K562 (cell line): Measurements from ENCODE around the gene UQCR11. TPM values are rescaled to one million over a fixed set of nuclear protein-coding genes. Genes with fewer than 3 reads are reported as not detected.
A peak's percentile ranks its signal among the peaks of the same experiment; 100 is the strongest.

ENCODE experiments used
- ATAC-seq: fragments of 200-7000 bp; cut with Tn5 transposase; 3 replicates; pipeline ENCODE4 v1.9.1; 2020; ENCODE audit warnings: moderate library complexity
- BruUV-seq: library from RNA; stranded (reverse); fragments of 400-500 nt; replicated peaks from 2 replicates; lab custom pipeline; 2021; lab: Mats Ljungman, UMichigan
- CTCF ChIA-PET: fragments of 300-600 bp; formaldehyde crosslinking; extraction: SDS; loops from one replicate; lab custom pipeline; 2021; ENCODE audit warnings: low intra/inter-chr PET ratio; lab: Yijun Ruan, JAX
- POLR2A ChIA-PET: fragments of 300-600, 350-650 bp; sonication (Branson Sonifier 250); formaldehyde crosslinking; extraction: SDS; loops from one replicate; lab custom pipeline; 2021; ENCODE audit warnings: antibody characterized with exemption, inconsistent platforms; lab: Yijun Ruan, JAX
- DNase-seq, 4 experiments: peaks; one replicate each; pipeline versions ENCODE4 v3.0.0 to v3.0.0-alpha.2; 2011 to 2018; ENCODE audit warnings: low spot score in 3 of 4, mixed read lengths in 3 of 4; ENCODE audit errors: extremely low read depth in 1 of 4
- FAIRE-seq: peaks from 2 replicates; lab custom pipeline; 2011; peaks lifted over from hg19 to GRCh38; lab: Jason Lieb, UNC
- H2AFZ ChIP-seq: 2 replicates; pipeline ENCODE4 v1.6.0; 2011; ENCODE audit warnings: low read depth, low read length, control low read depth, inconsistent platforms
- H3K27ac ChIP-seq: fragments of 200-600 bp; 3 replicates; pipeline ENCODE4 v1.8.0; 2011; ENCODE audit warnings: low read depth, mild to moderate bottlenecking, control low read depth, inconsistent platforms, low read length, moderate library complexity, mixed read lengths; ENCODE audit errors: extremely low read depth
- H3K27me3 ChIP-seq, 2 experiments: fragments of 300-600 bp in 1 of 2; 2 replicates in 1 of 2; 3 replicates in 1 of 2; pipeline versions ENCODE4 v1.6.0 to v1.8.0; 2011; ENCODE audit warnings: inconsistent platforms in 2 of 2, low read length in 2 of 2, mild to moderate bottlenecking in 1 of 2, mixed read lengths in 1 of 2, moderate library complexity in 1 of 2; ENCODE audit not compliant: control insufficient read depth in 2 of 2, insufficient read depth in 2 of 2
- H3K36me3 ChIP-seq: fragments of 300-600 bp; 3 replicates; pipeline ENCODE4 v1.8.0; 2011; ENCODE audit warnings: mild to moderate bottlenecking, low read length, inconsistent platforms; ENCODE audit not compliant: control insufficient read depth, insufficient read depth
- H3K4me1 ChIP-seq, 2 experiments: fragments of 200-600 bp in 1 of 2; replicated peaks in 1 of 2; 2 replicates in 1 of 2; 3 replicates in 1 of 2; pipeline versions ENCODE4 v1.5.1 to v1.8.0; 2011; ENCODE audit warnings: inconsistent platforms in 2 of 2, low read length in 2 of 2, mild to moderate bottlenecking in 1 of 2, mixed read lengths in 1 of 2, moderate library complexity in 1 of 2; ENCODE audit not compliant: control insufficient read depth in 2 of 2, insufficient read depth in 2 of 2
- H3K4me2 ChIP-seq: 2 replicates; pipeline ENCODE4 v1.6.1; 2011; ENCODE audit warnings: low read length, control low read depth, inconsistent platforms, mixed read lengths; ENCODE audit not compliant: insufficient read depth
- H3K4me3 ChIP-seq: fragments of 200-600 bp; sonication (generic), shearing (Covaris generic); 2 replicates; pipeline ENCODE4 v1.5.1; 2016; ENCODE audit warnings: control low read depth, inconsistent platforms
- H3K79me2 ChIP-seq: fragments of 200-600 bp; 3 replicates; pipeline ENCODE4 v1.8.0; 2011; ENCODE audit warnings: low read length, inconsistent platforms; ENCODE audit not compliant: control insufficient read depth, insufficient read depth
- H3K9ac ChIP-seq, 2 experiments: 2 replicates each; pipeline versions ENCODE4 v1.6.0 to v1.6.1; 2011; ENCODE audit warnings: low read depth in 2 of 2, low read length in 2 of 2, control low read depth in 1 of 2, inconsistent platforms in 1 of 2, mild to moderate bottlenecking in 1 of 2, mixed read lengths in 1 of 2; ENCODE audit not compliant: insufficient read depth in 1 of 2
- H3K9me1 ChIP-seq: one replicate; pipeline ENCODE4 v1.6.0; 2011; ENCODE audit warnings: inconsistent platforms, mild to moderate bottlenecking, low read length, moderate library complexity; ENCODE audit not compliant: control insufficient read depth, insufficient read depth
- H3K9me3 ChIP-seq: replicated peaks from 2 replicates; pipeline ENCODE4 v1.5.1; 2011; ENCODE audit warnings: low read depth, low read length, inconsistent platforms; ENCODE audit not compliant: control insufficient read depth, insufficient read depth
- H4K20me1 ChIP-seq: replicated peaks from 2 replicates; pipeline ENCODE4 v1.6.1; 2011; ENCODE audit warnings: low read length, inconsistent platforms, mixed read lengths; ENCODE audit not compliant: control insufficient read depth, insufficient read depth
- NCOA1 ChIP-seq: fragments of 450-650 bp; IDR thresholded peaks from 2 replicates; pipeline ENCODE4 v1.6.1; 2016; ENCODE audit warnings: low read depth
- NFE2L1 ChIP-seq: fragments of 450-650 bp; IDR thresholded peaks from 2 replicates; pipeline ENCODE4 v1.6.1; 2016; ENCODE audit warnings: missing genetic modification characterization, low read depth, mild to moderate bottlenecking, missing compliant biosample characterization, moderate library complexity, borderline replicate concordance
- RBM22 ChIP-seq: fragments of 200-400 bp; formaldehyde crosslinking; IDR thresholded peaks from 2 replicates; pipeline ENCODE4 v1.6.1; 2018; ENCODE audit warnings: low read length, low read depth; ENCODE audit not compliant: poor library complexity, severe bottlenecking
- TAL1 ChIP-seq: fragments of 450-650 bp; IDR thresholded peaks from 2 replicates; pipeline ENCODE4 v1.6.1; 2016; ENCODE audit warnings: mild to moderate bottlenecking
- ZNF717 ChIP-seq: fragments of 250-450 bp; sonication (Bioruptor Pico); IDR thresholded peaks from 2 replicates; pipeline ENCODE4 v1.5.0; 2021
- WGBS: fragments of 100-300 bp; shearing (Covaris generic); methylation state at CpG from one replicate; pipeline ENCODE4 v1.1.6; 2016; ENCODE audit warnings: low coverage, mixed read lengths; ENCODE audit not compliant: insufficient coverage; ENCODE audit errors: missing lambda C conversion rate; 5-methylcytosine and 5-hydroxymethylcytosine counted together
- in situ Hi-C: fragments of 300-500 bp; cut with MboI; formaldehyde crosslinking; loops from 4 replicates; pipeline ENCODE4 v1.15.0; 2018; ENCODE audit warnings: inconsistent platforms, mixed read lengths
- intact Hi-C: fragments of 100-400 bp; cut with micrococcal nuclease; formaldehyde crosslinking; loops from 2 replicates; pipeline ENCODE4 v1.14.2; 2022
- polyA plus RNA-seq, 8 experiments: library from polyadenylated mRNA; depleted of rRNA in 4 of 8; stranded (reverse) in 5 of 8; unstranded in 3 of 8; fragments of >200 nt; fragmentation: Nextera tagmentation in 2 of 8; fragmentation: Illumina TruSeq in 1 of 8; extraction: Ambion mirVana in 2 of 8; extraction: Trizol in 1 of 8; gene quantifications; 2 replicates each; pipeline versions ENCODE4 v1.2.1 to v1.2.3, GENCODE V29; 2011 to 2014; ENCODE audit warnings: inconsistent platforms in 1 of 8, missing spikeins in 1 of 8
- total RNA-seq, 7 experiments: library from RNA; depleted of rRNA in 6 of 7; stranded (reverse); fragments of >200 nt in 6 of 7; fragmentation: Illumina TruSeq in 2 of 7; extraction: Trizol in 2 of 7; gene quantifications; 2 replicates each; pipeline versions ENCODE4 v1.2.1 to v1.2.3, GENCODE V29; 2011 to 2021; ENCODE audit warnings: low replicate concordance in 1 of 7
- TF ChIP-seq, protein P1 (sequence below): fragments of 450-650 bp; formaldehyde crosslinking; IDR thresholded peaks from 2 replicates; pipeline ENCODE4 v1.4.0; 2022; ENCODE audit warnings: missing genetic modification characterization
- TF ChIP-seq, protein P2 (sequence below): fragments of 250-450 bp; sonication (Bioruptor Pico); IDR thresholded peaks from 2 replicates; pipeline ENCODE4 v1.5.0; 2020; ENCODE audit warnings: mild to moderate bottlenecking, borderline replicate concordance

Gene UQCR11
- total and polyA plus RNA-seq, 9 of the 15 experiments (the other 6 are each of a cell fraction or from before 2014, with no cell fraction given), result 57.6 to 394 (median 259) TPM

DNA sequence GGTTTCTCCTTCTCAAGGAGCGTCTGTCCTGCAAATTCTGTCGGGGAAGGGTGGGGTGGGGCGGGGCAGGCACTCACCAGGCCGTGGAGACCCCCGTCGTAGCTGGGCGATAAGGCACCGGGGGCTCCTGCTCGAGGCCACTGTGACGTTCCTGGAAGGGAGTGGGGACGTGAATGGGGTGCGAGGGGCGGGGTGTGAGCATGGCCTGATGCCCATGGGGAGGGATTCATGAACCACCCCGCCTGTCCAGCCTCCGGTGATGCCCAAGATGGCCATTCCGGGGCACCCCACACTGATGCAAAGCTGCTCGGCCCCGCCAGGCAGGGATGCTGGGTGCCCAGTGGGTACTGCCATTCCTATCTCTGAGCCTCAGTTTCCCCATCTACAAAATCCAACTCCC lies 14.4 kb upstream of the UQCR11 start:
- H3K36me3 ChIP-seq, result peaks cover 93% of the 10 kb centered on the region
- POLR2A ChIA-PET, result no interaction called here

More for the DNA sequence above, 14.4 kb upstream of the UQCR11 start:
- H3K9me3 ChIP-seq, result no peaks in the 10 kb centered on the region
- H2AFZ ChIP-seq, result no peak overlapping the region
- no TSS peak for BruUV-seq
- CTCF ChIA-PET, result no interaction called here
- no peak for ATAC-seq
- 97% methylated on average over 7 of the region's 18 CpGs for WGBS
- H3K4me1 ChIP-seq, result peaks cover 0 to 53% of the 10 kb centered on the region in 2 experiments; a peak in 2 of 5 replicates
- H3K9ac ChIP-seq, result no peak overlapping the region
- H3K79me2 ChIP-seq, result peaks cover 2% of the 10 kb centered on the region; the same call in 2 of the 3 replicates
- no peak overlapping the region for H3K4me3 ChIP-seq
- TF ChIP-seq, protein P1, sequence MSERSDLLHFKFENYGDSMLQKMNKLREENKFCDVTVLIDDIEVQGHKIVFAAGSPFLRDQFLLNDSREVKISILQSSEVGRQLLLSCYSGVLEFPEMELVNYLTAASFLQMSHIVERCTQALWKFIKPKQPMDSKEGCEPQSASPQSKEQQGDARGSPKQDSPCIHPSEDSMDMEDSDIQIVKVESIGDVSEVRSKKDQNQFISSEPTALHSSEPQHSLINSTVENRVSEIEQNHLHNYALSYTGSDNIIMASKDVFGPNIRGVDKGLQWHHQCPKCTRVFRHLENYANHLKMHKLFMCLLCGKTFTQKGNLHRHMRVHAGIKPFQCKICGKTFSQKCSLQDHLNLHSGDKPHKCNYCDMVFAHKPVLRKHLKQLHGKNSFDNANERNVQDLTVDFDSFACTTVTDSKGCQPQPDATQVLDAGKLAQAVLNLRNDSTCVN (CRISPR knock-in tag), result no peak
- TF ChIP-seq RBM22, result peak; percentile 29
- TF ChIP-seq NCOA1, result no peak
- TF ChIP-seq NFE2L1, result no peak
- TF ChIP-seq TAL1, result no peak
- TF ChIP-seq, protein P2, sequence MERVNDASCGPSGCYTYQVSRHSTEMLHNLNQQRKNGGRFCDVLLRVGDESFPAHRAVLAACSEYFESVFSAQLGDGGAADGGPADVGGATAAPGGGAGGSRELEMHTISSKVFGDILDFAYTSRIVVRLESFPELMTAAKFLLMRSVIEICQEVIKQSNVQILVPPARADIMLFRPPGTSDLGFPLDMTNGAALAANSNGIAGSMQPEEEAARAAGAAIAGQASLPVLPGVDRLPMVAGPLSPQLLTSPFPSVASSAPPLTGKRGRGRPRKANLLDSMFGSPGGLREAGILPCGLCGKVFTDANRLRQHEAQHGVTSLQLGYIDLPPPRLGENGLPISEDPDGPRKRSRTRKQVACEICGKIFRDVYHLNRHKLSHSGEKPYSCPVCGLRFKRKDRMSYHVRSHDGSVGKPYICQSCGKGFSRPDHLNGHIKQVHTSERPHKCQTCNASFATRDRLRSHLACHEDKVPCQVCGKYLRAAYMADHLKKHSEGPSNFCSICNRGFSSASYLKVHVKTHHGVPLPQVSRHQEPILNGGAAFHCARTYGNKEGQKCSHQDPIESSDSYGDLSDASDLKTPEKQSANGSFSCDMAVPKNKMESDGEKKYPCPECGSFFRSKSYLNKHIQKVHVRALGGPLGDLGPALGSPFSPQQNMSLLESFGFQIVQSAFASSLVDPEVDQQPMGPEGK, result no peak
- no peak for TF ChIP-seq ZNF717 (CRISPR knock-in tag)
- no peaks in the 10 kb centered on the region for H4K20me1 ChIP-seq
- no peak for DNase-seq
- H3K27ac ChIP-seq, result no peak overlapping the region
- in situ Hi-C loops (no loop called here), intact Hi-C loops (loop anchor here (5.0 kb wide), 1 partner anchor 53 kb away; no protein-coding TSS in a partner anchor)
- H3K4me2 ChIP-seq, result no peak overlapping the region
- no peaks in the 10 kb centered on the region for H3K27me3 ChIP-seq
- FAIRE-seq, result no peak
- H3K9me1 ChIP-seq, result no peaks in the 10 kb centered on the region
